HG03575 (cell line): ENCODE results near the gene B4GALNT4.
"Not testable (repeated sequence)": the region's sequence is repeated elsewhere in the genome, so short reads cannot be mapped to it uniquely, and the experiment has no call there.

Source experiments
- ATAC-seq: cut with Tn5 transposase; IDR thresholded peaks from one replicate; pipeline ENCODE4 v1.9.1; 2021; ENCODE audit not compliant: unreplicated experiment, insufficient number of reproducible peaks, low FRiP score; ENCODE audit errors: extremely low read depth

B4GALNT4 gene

GRCh38 chr11:369336-370018 is at the start of gene B4GALNT4:
Gene B4GALNT4 (plus strand): TSS chr11:369499. CDS start chr11:369804, 305 bp downstream.
- no peak for ATAC-seq

GRCh38 chr11:319888-320273 is 49.4 kb upstream of the B4GALNT4 start:
- not testable (repeated sequence) for ATAC-seq

GRCh38 chr11:324156-324555 is 45.1 kb upstream of the B4GALNT4 start:
- ATAC-seq = no peak

GRCh38 chr11:324593-325517 is 44.4 kb upstream of the B4GALNT4 start:
- not testable (repeated sequence) for ATAC-seq

- no peak for ATAC-seq
These were observed 43.3 kb upstream of the B4GALNT4 start for GRCh38 chr11:325796-326591.

GRCh38 chr11:326592-326841 is 42.8 kb upstream of the B4GALNT4 start:
- no peak for ATAC-seq

GRCh38 chr11:326842-327580 is 42.3 kb upstream of the B4GALNT4 start:
- no peak for ATAC-seq

GRCh38 chr11:327581-327923 is 41.7 kb upstream of the B4GALNT4 start:
- ATAC-seq = no peak

GRCh38 chr11:328012-328411 is 41.3 kb upstream of the B4GALNT4 start:
- ATAC-seq = no peak

GRCh38 chr11:328516-329100 is 40.7 kb upstream of the B4GALNT4 start:
- ATAC-seq = not testable (repeated sequence)

GRCh38 chr11:329886-330253 is 39.4 kb upstream of the B4GALNT4 start:
- ATAC-seq = no peak

GRCh38 chr11:330307-330693 is 39.0 kb upstream of the B4GALNT4 start:
- ATAC-seq = no peak

- no peak for ATAC-seq
These were observed 38.5 kb upstream of the B4GALNT4 start for GRCh38 chr11:330694-331357.

GRCh38 chr11:331358-332060 is 37.8 kb upstream of the B4GALNT4 start:
- no peak for ATAC-seq

GRCh38 chr11:332651-333480 is 36.4 kb upstream of the B4GALNT4 start:
- ATAC-seq = no peak

GRCh38 chr11:333616-334263 is 35.6 kb upstream of the B4GALNT4 start:
- not testable (repeated sequence) for ATAC-seq
